Left lung (tissue), 10 donors: ENCODE data around the gene SH3RF1. TPM values are rescaled to one million over a fixed set of nuclear protein-coding genes. Genes with fewer than 3 reads are reported as not detected.

Experiments used
- ATAC-seq: fragments of 200-7000 bp; cut with Tn5 transposase; one replicate; pipeline ENCODE4 v1.9.1; 2020; ENCODE audit warnings: moderate library complexity
- DNase-seq, 4 donors: peaks; one replicate each; pipeline ENCODE4 v3.0.0-alpha.2; 2013 to 2020
- H3K27ac ChIP-seq, 2 donors: fragments of 200-600 bp; sonication (generic) in 1 of 2; one replicate each; pipeline versions ENCODE4 v1.5.0 to v1.8.0; 2020 to 2021
- H3K27me3 ChIP-seq, 2 donors: fragments of 200-600 bp; sonication (generic) in 1 of 2; one replicate each; pipeline versions ENCODE4 v1.5.0 to v1.8.0; 2020 to 2021
- H3K36me3 ChIP-seq, 2 donors: fragments of 200-600 bp; sonication (generic) in 1 of 2; one replicate each; pipeline versions ENCODE4 v1.5.0 to v1.8.0; 2020 to 2021
- H3K4me1 ChIP-seq, 2 donors: fragments of 200-600 bp; one replicate each; pipeline ENCODE4 v1.8.0; 2021
- H3K4me3 ChIP-seq, 2 donors: fragments of 200-600 bp; sonication (generic) in 1 of 2; one replicate each; pipeline versions ENCODE4 v1.5.0 to v1.8.0; 2020 to 2021; ENCODE audit warnings: mild to moderate bottlenecking in 1 of 2
- H3K9me3 ChIP-seq, 2 donors: fragments of 200-600 bp; sonication (generic) in 1 of 2; one replicate each; pipeline versions ENCODE4 v1.5.0 to v1.8.0; 2020 to 2021
- CTCF ChIP-seq, 2 donors: fragments of 200-600 bp; sonication (generic) in 1 of 2; IDR thresholded peaks; one replicate each; pipeline versions ENCODE4 v1.5.0 to v1.8.0; 2021; ENCODE audit warnings: antibody characterized with exemption in 2 of 2
- intact Hi-C, 2 donors: fragments of 100-400 bp; cut with DNase I; formaldehyde crosslinking; loops; one replicate each; pipeline versions ENCODE4 v1.11.2 to v1.14.2; 2022
- polyA plus RNA-seq, 6 donors: library from polyadenylated mRNA; unstranded; fragments of 120-200 nt; gene quantifications; one replicate each; pipeline ENCODE4 v1.2.1, GENCODE V29; 2013; ENCODE audit not compliant: insufficient read length in 6 of 6
- total RNA-seq, 2 donors: library from RNA; stranded (reverse); fragmentation: NEBNext Ultra II Directional; extraction: Animal tissue kit (Norgen Biotek cat#: 25700); gene quantifications; one replicate each; pipeline ENCODE4 v1.2.1, GENCODE V29; 2021
- donor health status: DM: no; HTN: yes; CAD: no.
- donor health status: DM: no; HTN: no; CAD: no.

SH3RF1 gene
- total and polyA plus RNA-seq, 8 donors: 18.9 to 39.4 (median 20.8) TPM

DNA sequence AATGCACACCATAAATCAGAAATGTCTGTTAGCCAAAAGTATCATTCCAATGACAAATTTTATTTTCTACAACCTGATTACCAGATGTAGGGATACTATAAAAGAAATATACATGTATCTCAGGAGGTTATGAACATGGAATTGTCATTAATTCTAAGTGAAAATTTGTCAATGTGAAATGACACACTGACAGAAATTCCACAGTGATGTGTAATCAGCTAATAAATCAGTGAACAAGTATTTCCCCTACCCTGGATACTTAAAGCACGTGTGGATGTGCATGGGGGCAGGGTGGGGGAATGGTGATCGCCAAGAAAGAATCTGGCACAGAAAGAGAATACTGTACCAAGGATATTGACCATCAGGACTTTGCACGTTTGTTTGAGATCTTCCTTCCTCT, 123.6 kb downstream of the SH3RF1 start:
- H3K4me3 ChIP-seq: no peak overlapping the region
- no peaks in the 10 kb centered on the region for H3K9me3 ChIP-seq
- ATAC-seq (peak; percentile 10), DNase-seq (no peak)
- H3K27me3 ChIP-seq: no peaks in the 10 kb centered on the region
- intact Hi-C loops: no loop called here
- no peaks in the 10 kb centered on the region for H3K36me3 ChIP-seq
- no peaks in the 10 kb centered on the region for H3K4me1 ChIP-seq
- H3K27ac ChIP-seq: no peak overlapping the region
- TF ChIP-seq CTCF (IDR thresholded peaks at IDR 0.05): no peak

DNA sequence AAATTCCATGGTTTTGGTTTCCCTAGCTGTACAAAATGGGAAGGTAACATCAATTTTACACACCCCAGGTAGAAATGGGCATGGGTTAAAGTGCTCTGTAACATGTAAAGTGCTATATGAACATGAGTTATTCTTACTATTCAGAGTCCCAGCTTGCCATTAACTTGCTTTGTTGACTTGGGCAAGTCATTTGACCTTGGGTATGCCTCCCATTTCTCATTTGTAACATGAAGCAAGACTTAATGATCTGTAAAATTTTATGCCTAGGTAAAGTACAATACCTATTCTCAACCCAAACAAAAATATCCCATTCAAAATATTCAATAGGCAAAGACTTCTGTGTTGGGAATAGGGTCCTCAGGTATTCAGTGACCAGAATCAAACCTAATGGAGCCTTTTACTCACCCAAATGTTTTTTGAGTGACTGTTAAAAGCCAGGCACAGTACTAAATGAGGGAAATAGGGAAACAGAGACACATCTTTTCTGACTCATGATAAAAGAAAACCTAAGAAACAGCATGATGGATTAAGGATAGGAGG, 126.6 kb downstream of the SH3RF1 start:
- H3K27ac ChIP-seq: no peak overlapping the region
- DNase-seq: no peak
- ATAC-seq: no peak

DNA sequence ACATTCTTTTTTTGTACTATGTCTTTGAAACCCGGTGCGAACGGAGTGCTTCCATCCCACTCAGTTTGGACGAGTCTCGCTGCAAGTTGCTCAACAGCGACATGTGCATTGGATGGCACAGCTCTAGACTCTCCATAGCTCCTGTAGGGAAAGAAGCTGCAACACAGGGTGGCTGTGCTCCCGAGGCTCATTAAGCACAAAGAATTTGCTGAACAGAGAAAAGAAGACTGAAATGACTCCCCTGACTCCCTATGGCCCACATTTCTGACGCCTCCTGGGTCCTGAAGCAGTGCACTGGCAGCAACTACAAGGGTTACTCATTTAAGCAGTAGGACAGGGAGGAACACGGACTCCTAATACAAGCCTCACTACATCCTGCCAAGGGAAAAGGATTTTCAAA, 127.4 kb downstream of the SH3RF1 start:
- Histone ChIP-seq H3K27me3 (no peaks in the 10 kb centered on the region), H3K36me3 (no peaks in the 10 kb centered on the region), H3K27ac (no peak overlapping the region), H3K4me3 (no peak overlapping the region), H3K4me1 (no peaks in the 10 kb centered on the region), H3K9me3 (no peaks in the 10 kb centered on the region)
- intact Hi-C loops: no loop called here
- no peak for TF ChIP-seq CTCF (IDR thresholded peaks at IDR 0.05)
- no peak for DNase-seq
- ATAC-seq: peak; percentile 44

More for the DNA sequence above, 126.6 kb downstream of the SH3RF1 start:
- no peaks in the 10 kb centered on the region for H3K27me3 ChIP-seq
- TF ChIP-seq CTCF (IDR thresholded peaks at IDR 0.05): no peak
- no peak overlapping the region for H3K4me3 ChIP-seq
- H3K9me3 ChIP-seq: no peaks in the 10 kb centered on the region
- intact Hi-C loops: no loop called here
- no peaks in the 10 kb centered on the region for H3K4me1 ChIP-seq
- no peaks in the 10 kb centered on the region for H3K36me3 ChIP-seq

DNA sequence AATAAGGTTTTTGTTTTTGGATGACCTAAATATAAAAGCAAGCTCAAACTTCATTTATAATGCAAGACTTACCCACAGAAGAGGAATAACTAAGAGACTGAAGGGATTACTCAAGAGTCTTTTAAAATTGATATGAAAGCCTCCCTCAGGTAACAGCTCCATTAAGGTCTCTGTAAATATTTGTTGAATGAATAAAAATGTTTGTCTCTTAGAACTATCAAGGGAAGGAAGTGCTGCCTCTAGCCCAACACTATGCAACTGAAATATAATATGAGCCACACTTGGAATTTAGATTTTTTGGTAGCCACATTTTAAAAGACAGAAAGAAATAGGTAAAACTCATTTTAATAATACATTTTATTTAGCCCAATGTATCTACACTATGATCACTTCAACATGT, 127.8 kb downstream of the SH3RF1 start:
- intact Hi-C loops: no loop called here
- Histone ChIP-seq H3K9me3 (no peaks in the 10 kb centered on the region), H3K4me1 (no peaks in the 10 kb centered on the region), H3K27me3 (no peaks in the 10 kb centered on the region), H3K27ac (no peak overlapping the region), H3K36me3 (no peaks in the 10 kb centered on the region), H3K4me3 (no peak overlapping the region)
- ATAC-seq: peak; percentile 86
- TF ChIP-seq CTCF (IDR thresholded peaks at IDR 0.05): no peak
- DNase-seq: no peak

DNA sequence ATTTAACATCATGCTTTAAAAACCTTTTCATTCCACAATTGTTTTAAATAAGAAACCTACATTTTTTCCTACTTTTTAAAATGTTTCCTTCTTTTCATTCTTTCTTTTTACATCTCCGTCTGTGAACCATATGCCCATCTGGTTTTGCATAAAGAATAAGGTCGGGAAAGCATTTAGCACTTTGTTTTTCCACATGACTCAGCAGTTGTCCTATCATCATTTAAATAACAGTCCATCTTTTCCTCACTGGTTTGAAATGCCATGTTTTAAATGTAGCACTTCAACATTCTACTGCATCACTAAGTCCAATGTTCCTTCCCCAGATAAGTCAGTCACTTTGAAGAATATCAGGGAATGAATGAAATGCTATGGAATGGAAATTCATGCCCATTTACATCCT, 128.4 kb downstream of the SH3RF1 start:
- no peaks in the 10 kb centered on the region for H3K9me3 ChIP-seq
- no peaks in the 10 kb centered on the region for H3K36me3 ChIP-seq
- ATAC-seq: no peak
- no peak for DNase-seq
- no peak overlapping the region for H3K27ac ChIP-seq
- intact Hi-C loops: no loop called here
- H3K4me1 ChIP-seq: no peaks in the 10 kb centered on the region
- no peak for TF ChIP-seq CTCF (IDR thresholded peaks at IDR 0.05)
- H3K4me3 ChIP-seq: no peak overlapping the region
- H3K27me3 ChIP-seq: no peaks in the 10 kb centered on the region
